GM23338 (cell line): Measurements from ENCODE around the gene TMEM150A. TPM values are rescaled to one million over a fixed set of nuclear protein-coding genes. Genes with fewer than 3 reads are reported as not detected.

Experiments used
- ATAC-seq: fragments of 200-7000 bp; cut with Tn5 transposase; 3 replicates; pipeline ENCODE4 v1.9.1; 2020
- DNase-seq: peaks from one replicate; pipeline ENCODE4 v3.0.0-alpha.2; 2015; ENCODE audit warnings: low spot score
- H2AFZ ChIP-seq: fragments of 200-600 bp; sonication (generic); 2 replicates; pipeline ENCODE4 v1.8.0; 2016; ENCODE audit warnings: antibody characterized with exemption, mild to moderate bottlenecking, moderate library complexity
- H3F3A ChIP-seq: fragments of 200-600 bp; sonication (generic); replicated peaks from 2 replicates; pipeline ENCODE4 v1.8.0; 2017; ENCODE audit warnings: antibody characterized with exemption, mixed run types, low read depth
- H3K27ac ChIP-seq: fragments of 200-600 bp; sonication (generic); 2 replicates; pipeline ENCODE4 v1.6.1; 2016; ENCODE audit warnings: low read depth
- H3K27me3 ChIP-seq: fragments of 200-600 bp; sonication (generic); 2 replicates; pipeline ENCODE4 v1.8.0; 2016; ENCODE audit warnings: mild to moderate bottlenecking, mixed run types, moderate library complexity; ENCODE audit not compliant: insufficient read depth
- H3K36me3 ChIP-seq: fragments of 200-600 bp; sonication (generic); 2 replicates; pipeline ENCODE4 v1.8.0; 2016; ENCODE audit warnings: mild to moderate bottlenecking; ENCODE audit not compliant: insufficient read depth
- H3K4me1 ChIP-seq: fragments of 200-600 bp; sonication (generic); 2 replicates; pipeline ENCODE4 v1.8.0; 2016; ENCODE audit warnings: mild to moderate bottlenecking, moderate library complexity; ENCODE audit not compliant: insufficient read depth
- H3K4me2 ChIP-seq: fragments of 200-600 bp; sonication (generic); 2 replicates; pipeline ENCODE4 v1.7.1; 2017; ENCODE audit warnings: mixed run types
- H3K4me3 ChIP-seq: fragments of 200-600 bp; sonication (generic); 2 replicates; pipeline ENCODE4 v1.6.1; 2016; ENCODE audit warnings: mixed run types
- H3K79me2 ChIP-seq: fragments of 200-600 bp; sonication (generic); replicated peaks from 2 replicates; pipeline ENCODE4 v1.8.0; 2017; ENCODE audit warnings: mild to moderate bottlenecking; ENCODE audit not compliant: insufficient read depth
- H3K9me2 ChIP-seq: fragments of 200-600 bp; sonication (generic); 2 replicates; pipeline ENCODE4 v1.8.0; 2017; ENCODE audit not compliant: insufficient read depth
- H4K20me1 ChIP-seq: fragments of 200-600 bp; sonication (generic); replicated peaks from 2 replicates; pipeline ENCODE4 v1.8.0; 2017; ENCODE audit warnings: mild to moderate bottlenecking; ENCODE audit not compliant: insufficient read depth
- H3K27ac Mint-ChIP-seq: 2 replicates; pipeline ENCODE4 v1.8.0; 2020; ENCODE audit warnings: inconsistent platforms, mild to moderate bottlenecking, moderate library complexity, mixed read lengths
- H3K27me3 Mint-ChIP-seq: 3 replicates; pipeline ENCODE4 v1.8.0; 2022; ENCODE audit warnings: low read depth, mild to moderate bottlenecking, moderate library complexity, mixed read lengths, inconsistent platforms; ENCODE audit not compliant: insufficient read depth, poor library complexity
- H3K36me3 Mint-ChIP-seq: 3 replicates; pipeline ENCODE4 v1.8.0; 2021; ENCODE audit warnings: low read depth, mild to moderate bottlenecking, inconsistent platforms, moderate library complexity, mixed read lengths
- H3K4me1 Mint-ChIP-seq: 3 replicates; pipeline ENCODE4 v1.8.0; 2020; ENCODE audit warnings: mild to moderate bottlenecking, inconsistent platforms, mixed read lengths
- H3K4me3 Mint-ChIP-seq: 3 replicates; pipeline ENCODE4 v1.8.0; 2021; ENCODE audit warnings: moderate library complexity, mild to moderate bottlenecking, inconsistent platforms, mixed read lengths
- H3K9me3 Mint-ChIP-seq: 3 replicates; pipeline ENCODE4 v1.8.0; 2020; ENCODE audit warnings: moderate library complexity, mild to moderate bottlenecking, inconsistent platforms, mixed read lengths
- CREB1 ChIP-seq: fragments of 250-450 bp; sonication (Bioruptor Pico); IDR thresholded peaks from 2 replicates; pipeline ENCODE4 v1.5.0; 2020; ENCODE audit warnings: low read depth, mild to moderate bottlenecking, moderate library complexity
- EZH2 ChIP-seq: fragments of 200-600 bp; sonication (generic); IDR thresholded peaks from one replicate; pipeline ENCODE4 v1.8.0; 2017; ENCODE audit warnings: antibody characterized with exemption, mild to moderate bottlenecking, low read depth; ENCODE audit not compliant: unreplicated experiment
- JUNB ChIP-seq: IDR thresholded peaks from one replicate; pipeline ENCODE4 v1.6.1; 2016; ENCODE audit warnings: antibody characterized with exemption; ENCODE audit not compliant: unreplicated experiment
- NANOG ChIP-seq: IDR thresholded peaks from 2 replicates; pipeline ENCODE4 v1.6.1; 2016; ENCODE audit warnings: antibody characterized with exemption, borderline replicate concordance
- POLR2AphosphoS5 ChIP-seq: IDR thresholded peaks from 2 replicates; pipeline ENCODE4 v1.6.1; 2016; ENCODE audit warnings: antibody characterized with exemption, low read depth
- STAT1 ChIP-seq: IDR thresholded peaks from one replicate; pipeline ENCODE4 v1.6.1; 2016; ENCODE audit warnings: antibody characterized with exemption; ENCODE audit not compliant: unreplicated experiment
- ZNF114 ChIP-seq: fragments of 250-450 bp; sonication (Bioruptor Pico); IDR thresholded peaks from 2 replicates; pipeline ENCODE4 v1.5.0; 2020; ENCODE audit warnings: mild to moderate bottlenecking, moderate library complexity
- ZNF331 ChIP-seq: fragments of 250-450 bp; sonication (Bioruptor Pico); IDR thresholded peaks from 2 replicates; pipeline ENCODE4 v1.5.0; 2020; ENCODE audit warnings: low read depth, mild to moderate bottlenecking, moderate library complexity
- polyA plus RNA-seq: library from polyadenylated mRNA; unstranded; fragments of >200 nt; fragmentation: Nextera tagmentation; extraction: Ambion mirVana; gene quantifications from 2 replicates; pipeline ENCODE4 v1.2.1, GENCODE V29; 2016
- total RNA-seq: library from RNA; depleted of rRNA; stranded (reverse); fragments of >200 nt; shearing (Covaris generic); gene quantifications from 2 replicates; pipeline ENCODE4 v1.2.3, GENCODE V29; 2014
- TF ChIP-seq, protein P1 (sequence below): IDR thresholded peaks from 2 replicates; pipeline ENCODE4 v1.6.1; 2016; ENCODE audit warnings: antibody characterized with exemption
- TF ChIP-seq, protein P2 (sequence below): IDR thresholded peaks from one replicate; pipeline ENCODE4 v1.6.1; 2018; ENCODE audit warnings: antibody characterized with exemption; ENCODE audit not compliant: unreplicated experiment
- TF ChIP-seq, protein P3 (sequence below), 2 experiments: fragments of 200-600 bp in 1 of 2; sonication (generic) in 1 of 2; conservative IDR thresholded peaks; 2 replicates each; pipeline versions ENCODE4 v1.5.1 to v1.6.1; 2016 to 2017; ENCODE audit warnings: antibody characterized with exemption in 2 of 2, low read depth in 2 of 2, mild to moderate bottlenecking in 2 of 2, moderate library complexity in 1 of 2

Gene TMEM150A
- total and polyA plus RNA-seq, 2 experiments from 2014 or later = 16.4 to 27.9 TPM

DNA sequence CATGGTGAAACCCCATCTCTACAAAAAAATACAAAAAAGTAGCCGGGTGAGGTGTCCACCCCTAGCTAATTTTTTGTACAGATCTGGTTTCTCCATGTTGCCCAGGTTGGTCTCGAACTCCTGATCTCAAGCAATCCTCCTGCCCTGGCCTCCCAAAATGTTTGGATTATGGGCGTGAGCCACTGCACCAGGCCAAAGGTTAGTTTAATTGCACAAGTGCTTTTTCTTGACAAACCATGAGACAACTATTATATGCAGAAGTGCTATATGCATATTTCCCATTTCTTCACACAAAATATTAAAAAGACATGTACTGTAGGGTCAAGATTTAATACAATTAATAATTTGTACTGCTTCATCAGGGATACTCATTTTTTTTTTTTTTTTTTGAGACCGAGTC, 36.2 kb downstream of the TMEM150A start:
- Histone ChIP-seq H3K9me2 (no peaks in the 10 kb centered on the region), H3K27me3 (peaks cover 30% of the 10 kb centered on the region), H3K36me3 (no peaks in the 10 kb centered on the region), H3K4me1 (no peaks in the 10 kb centered on the region), H3K79me2 (no peaks in the 10 kb centered on the region), H3K27ac (no peak overlapping the region), H2AFZ (no peak overlapping the region), H3K4me3 (no peak overlapping the region), H3F3A (no peaks in the 10 kb centered on the region; the same call in 1 of the 2 replicates), H3K4me2 (no peak overlapping the region), H4K20me1 (no peaks in the 10 kb centered on the region)
- no peaks in the 10 kb centered on the region; the same call in 2 of the 3 replicates for H3K9me3 Mint-ChIP-seq
- no peak overlapping the region for H3K27ac Mint-ChIP-seq
- H3K27me3 Mint-ChIP-seq = peaks cover 12% of the 10 kb centered on the region
- TF ChIP-seq ZNF331 (CRISPR knock-in tag) = no peak
- no peak for TF ChIP-seq CREB1 (CRISPR knock-in tag)
- no peak for TF ChIP-seq EZH2
- no peak for TF ChIP-seq NANOG
- TF ChIP-seq, protein P1, sequence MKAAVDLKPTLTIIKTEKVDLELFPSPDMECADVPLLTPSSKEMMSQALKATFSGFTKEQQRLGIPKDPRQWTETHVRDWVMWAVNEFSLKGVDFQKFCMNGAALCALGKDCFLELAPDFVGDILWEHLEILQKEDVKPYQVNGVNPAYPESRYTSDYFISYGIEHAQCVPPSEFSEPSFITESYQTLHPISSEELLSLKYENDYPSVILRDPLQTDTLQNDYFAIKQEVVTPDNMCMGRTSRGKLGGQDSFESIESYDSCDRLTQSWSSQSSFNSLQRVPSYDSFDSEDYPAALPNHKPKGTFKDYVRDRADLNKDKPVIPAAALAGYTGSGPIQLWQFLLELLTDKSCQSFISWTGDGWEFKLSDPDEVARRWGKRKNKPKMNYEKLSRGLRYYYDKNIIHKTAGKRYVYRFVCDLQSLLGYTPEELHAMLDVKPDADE = no peak
- TF ChIP-seq, protein P2, sequence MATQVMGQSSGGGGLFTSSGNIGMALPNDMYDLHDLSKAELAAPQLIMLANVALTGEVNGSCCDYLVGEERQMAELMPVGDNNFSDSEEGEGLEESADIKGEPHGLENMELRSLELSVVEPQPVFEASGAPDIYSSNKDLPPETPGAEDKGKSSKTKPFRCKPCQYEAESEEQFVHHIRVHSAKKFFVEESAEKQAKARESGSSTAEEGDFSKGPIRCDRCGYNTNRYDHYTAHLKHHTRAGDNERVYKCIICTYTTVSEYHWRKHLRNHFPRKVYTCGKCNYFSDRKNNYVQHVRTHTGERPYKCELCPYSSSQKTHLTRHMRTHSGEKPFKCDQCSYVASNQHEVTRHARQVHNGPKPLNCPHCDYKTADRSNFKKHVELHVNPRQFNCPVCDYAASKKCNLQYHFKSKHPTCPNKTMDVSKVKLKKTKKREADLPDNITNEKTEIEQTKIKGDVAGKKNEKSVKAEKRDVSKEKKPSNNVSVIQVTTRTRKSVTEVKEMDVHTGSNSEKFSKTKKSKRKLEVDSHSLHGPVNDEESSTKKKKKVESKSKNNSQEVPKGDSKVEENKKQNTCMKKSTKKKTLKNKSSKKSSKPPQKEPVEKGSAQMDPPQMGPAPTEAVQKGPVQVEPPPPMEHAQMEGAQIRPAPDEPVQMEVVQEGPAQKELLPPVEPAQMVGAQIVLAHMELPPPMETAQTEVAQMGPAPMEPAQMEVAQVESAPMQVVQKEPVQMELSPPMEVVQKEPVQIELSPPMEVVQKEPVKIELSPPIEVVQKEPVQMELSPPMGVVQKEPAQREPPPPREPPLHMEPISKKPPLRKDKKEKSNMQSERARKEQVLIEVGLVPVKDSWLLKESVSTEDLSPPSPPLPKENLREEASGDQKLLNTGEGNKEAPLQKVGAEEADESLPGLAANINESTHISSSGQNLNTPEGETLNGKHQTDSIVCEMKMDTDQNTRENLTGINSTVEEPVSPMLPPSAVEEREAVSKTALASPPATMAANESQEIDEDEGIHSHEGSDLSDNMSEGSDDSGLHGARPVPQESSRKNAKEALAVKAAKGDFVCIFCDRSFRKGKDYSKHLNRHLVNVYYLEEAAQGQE = no peak
- TF ChIP-seq STAT1 = no peak
- no peak for TF ChIP-seq ZNF114 (CRISPR knock-in tag)
- ATAC-seq (no peak), DNase-seq (no peak)
- no peak overlapping the region for H3K4me3 Mint-ChIP-seq
- no peaks in the 10 kb centered on the region; the same call in 2 of the 3 replicates for H3K4me1 Mint-ChIP-seq
- no peaks in the 10 kb centered on the region for H3K36me3 Mint-ChIP-seq

DNA sequence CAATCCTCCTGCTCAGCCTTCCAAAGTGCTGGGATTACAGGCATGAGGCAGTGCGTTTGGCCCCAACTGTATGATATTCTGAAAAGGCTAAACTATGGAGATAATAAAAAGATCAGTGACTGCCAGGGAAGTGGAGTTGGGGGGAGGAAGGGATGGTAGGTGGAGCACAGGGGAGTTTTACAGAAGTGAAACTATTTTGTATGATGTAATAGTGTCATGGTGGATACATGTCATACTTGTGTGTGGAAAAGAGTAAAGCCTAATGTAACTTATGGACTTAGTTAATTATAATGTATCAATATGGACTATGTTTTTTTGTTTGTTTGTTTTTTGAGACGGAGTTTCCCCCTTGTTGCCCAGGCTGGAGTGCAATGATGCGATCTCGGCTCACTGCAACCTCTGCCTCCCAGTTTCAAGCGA, 38.3 kb downstream of the TMEM150A start:
- Histone ChIP-seq H3K79me2 (peaks cover 17% of the 10 kb centered on the region), H3K27ac (no peak overlapping the region), H3K4me2 (no peak overlapping the region), H3K4me3 (no peak overlapping the region), H3K4me1 (peaks cover 8% of the 10 kb centered on the region; the same call in 1 of the 2 replicates), H3K9me2 (no peaks in the 10 kb centered on the region), H2AFZ (no peak overlapping the region), H3K27me3 (peaks cover 9% of the 10 kb centered on the region; the same call in 1 of the 2 replicates), H3F3A (no peaks in the 10 kb centered on the region; the same call in none of the 2 replicates), H4K20me1 (no peaks in the 10 kb centered on the region), H3K36me3 (peaks cover 2% of the 10 kb centered on the region; the same call in 1 of the 2 replicates)
- H3K4me3 Mint-ChIP-seq = no peak overlapping the region
- no peak for DNase-seq
- peaks cover 7% of the 10 kb centered on the region; the same call in 2 of the 3 replicates for H3K4me1 Mint-ChIP-seq
- no peak for ATAC-seq
- peaks cover 1% of the 10 kb centered on the region for H3K27me3 Mint-ChIP-seq
- no peaks in the 10 kb centered on the region for H3K36me3 Mint-ChIP-seq
- H3K27ac Mint-ChIP-seq = no peak overlapping the region
- no peaks in the 10 kb centered on the region; the same call in 2 of the 3 replicates for H3K9me3 Mint-ChIP-seq
- TF ChIP-seq, protein P3, sequence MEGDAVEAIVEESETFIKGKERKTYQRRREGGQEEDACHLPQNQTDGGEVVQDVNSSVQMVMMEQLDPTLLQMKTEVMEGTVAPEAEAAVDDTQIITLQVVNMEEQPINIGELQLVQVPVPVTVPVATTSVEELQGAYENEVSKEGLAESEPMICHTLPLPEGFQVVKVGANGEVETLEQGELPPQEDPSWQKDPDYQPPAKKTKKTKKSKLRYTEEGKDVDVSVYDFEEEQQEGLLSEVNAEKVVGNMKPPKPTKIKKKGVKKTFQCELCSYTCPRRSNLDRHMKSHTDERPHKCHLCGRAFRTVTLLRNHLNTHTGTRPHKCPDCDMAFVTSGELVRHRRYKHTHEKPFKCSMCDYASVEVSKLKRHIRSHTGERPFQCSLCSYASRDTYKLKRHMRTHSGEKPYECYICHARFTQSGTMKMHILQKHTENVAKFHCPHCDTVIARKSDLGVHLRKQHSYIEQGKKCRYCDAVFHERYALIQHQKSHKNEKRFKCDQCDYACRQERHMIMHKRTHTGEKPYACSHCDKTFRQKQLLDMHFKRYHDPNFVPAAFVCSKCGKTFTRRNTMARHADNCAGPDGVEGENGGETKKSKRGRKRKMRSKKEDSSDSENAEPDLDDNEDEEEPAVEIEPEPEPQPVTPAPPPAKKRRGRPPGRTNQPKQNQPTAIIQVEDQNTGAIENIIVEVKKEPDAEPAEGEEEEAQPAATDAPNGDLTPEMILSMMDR (conservative IDR thresholded peaks at IDR 0.05; ENCODE audit: low read depth in 2 of 2) = no peak
- TF ChIP-seq NANOG (no peak), STAT1 (no peak), ZNF114 (CRISPR knock-in tag) (no peak), JUNB (no peak), POLR2AphosphoS5 (no peak)
- TF ChIP-seq, protein P2 = no peak
